Activated CD8-positive, alpha-beta memory T cell treated with anti-CD3 and anti-CD28 coated beads for 1 hour (primary cell): ENCODE data around the gene ISCU.
"Not testable (repeated sequence)": the region's sequence is repeated elsewhere in the genome, so short reads cannot be mapped to it uniquely, and the experiment has no call there.

ENCODE experiments used
- DNase-seq, 2 donors: peaks; one replicate each; pipeline ENCODE4 v3.0.0-alpha.2; 2020; ENCODE audit warnings: low read depth in 1 of 2; ENCODE audit errors: extremely low read depth in 1 of 2

ISCU gene

DNA sequence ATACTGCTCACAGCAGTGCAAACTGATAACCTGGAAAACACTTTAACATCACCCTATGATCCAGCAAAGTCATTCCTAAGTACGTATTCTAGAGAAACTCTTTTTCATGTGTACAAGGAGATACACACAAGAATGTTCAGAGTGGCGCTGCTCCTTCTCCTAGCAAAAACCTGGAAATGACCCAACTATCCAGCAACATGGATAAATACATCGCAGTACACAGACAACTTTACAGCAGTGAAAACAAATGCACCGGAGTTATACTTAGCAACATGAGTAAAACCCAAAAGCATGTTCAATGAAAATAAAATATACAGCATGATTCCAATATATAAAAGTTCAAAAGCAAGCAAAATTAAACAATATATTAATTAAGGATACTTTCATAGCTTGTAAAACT lies 20.1 kb upstream of the ISCU start:
- DNase-seq: no peak

DNA sequence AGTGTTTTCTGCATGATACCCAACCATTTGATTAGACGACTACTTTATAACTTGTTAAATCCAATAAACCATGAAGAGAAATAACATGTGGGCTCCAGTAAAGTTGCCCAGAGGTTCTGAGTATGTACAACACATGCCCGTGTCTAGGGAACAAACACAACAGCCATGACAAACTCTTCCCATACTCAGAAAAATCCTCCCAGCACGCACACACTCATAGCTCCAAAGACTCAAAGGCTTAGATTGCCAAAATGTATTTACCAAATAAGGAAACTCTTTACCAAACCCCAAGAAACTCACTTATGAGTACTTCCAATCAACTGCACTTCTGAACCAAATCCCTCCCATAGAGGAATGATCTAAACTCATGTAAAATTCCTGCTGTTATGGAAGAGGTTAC lies 18.7 kb upstream of the ISCU start:
- no peak for DNase-seq

DNA sequence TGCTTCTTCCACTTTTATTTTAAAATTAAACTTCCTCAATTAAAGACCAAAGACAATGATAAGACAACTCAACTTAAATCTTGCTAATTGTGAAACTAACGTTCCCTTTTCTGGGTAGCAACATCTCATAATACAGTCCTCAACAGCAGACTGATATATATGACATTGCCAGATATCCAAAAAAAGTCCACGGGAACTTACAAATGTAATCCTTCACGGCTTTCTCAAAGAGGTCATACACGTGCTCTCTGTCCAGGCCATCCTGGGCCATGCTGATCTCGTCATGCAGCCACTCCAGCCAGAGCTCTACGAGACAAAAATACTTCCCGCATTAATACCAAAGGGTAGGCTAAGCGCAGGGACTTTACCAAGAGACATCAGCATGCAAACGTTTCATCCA lies 14.7 kb upstream of the ISCU start:
- DNase-seq: no peak

DNA sequence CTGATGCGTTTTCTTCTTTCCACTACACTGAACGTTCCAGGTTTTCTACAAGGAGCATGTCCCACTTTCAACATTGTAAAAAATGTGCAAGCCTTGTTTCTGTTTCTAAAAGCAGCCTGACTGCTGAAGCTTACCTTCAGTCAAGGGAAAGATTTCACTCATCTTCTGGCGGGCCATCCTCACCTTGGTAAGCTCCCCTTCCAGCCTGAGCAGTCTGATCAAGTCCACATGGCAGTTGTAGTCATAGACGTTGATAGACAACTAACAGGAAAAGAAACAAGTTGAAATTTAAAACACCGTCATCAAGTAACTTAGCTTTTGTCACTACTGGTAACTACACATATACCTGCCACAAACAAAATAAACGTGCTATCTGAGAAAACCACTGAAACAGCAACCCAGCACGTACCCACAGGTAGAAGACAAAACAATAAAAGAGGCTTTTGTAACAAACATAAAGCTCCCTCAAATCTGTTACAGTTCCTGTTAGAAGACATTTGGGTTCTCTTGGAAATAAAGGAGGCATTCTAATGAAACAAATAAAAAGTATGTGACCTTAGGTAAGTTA lies 13.4 kb upstream of the ISCU start:
- no peak for DNase-seq

DNA sequence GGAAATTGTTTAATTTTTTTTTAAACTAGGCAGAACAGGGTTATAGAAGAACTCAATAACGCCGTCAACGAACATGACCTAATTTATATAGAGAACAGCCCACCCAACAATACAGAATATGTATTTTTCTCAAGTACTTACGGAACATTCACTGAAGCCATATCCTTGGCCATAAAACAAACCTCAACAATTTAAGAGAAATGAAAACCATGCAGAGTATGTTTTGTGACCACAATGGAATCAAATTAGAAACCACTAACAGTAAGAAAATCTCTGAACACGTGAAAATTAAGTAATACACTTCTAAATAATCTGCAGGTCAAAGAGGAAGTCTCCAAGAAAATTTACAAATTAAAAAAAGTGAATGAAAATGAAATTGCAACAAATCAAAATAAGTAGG lies 10.9 kb upstream of the ISCU start:
- no peak for DNase-seq

DNA sequence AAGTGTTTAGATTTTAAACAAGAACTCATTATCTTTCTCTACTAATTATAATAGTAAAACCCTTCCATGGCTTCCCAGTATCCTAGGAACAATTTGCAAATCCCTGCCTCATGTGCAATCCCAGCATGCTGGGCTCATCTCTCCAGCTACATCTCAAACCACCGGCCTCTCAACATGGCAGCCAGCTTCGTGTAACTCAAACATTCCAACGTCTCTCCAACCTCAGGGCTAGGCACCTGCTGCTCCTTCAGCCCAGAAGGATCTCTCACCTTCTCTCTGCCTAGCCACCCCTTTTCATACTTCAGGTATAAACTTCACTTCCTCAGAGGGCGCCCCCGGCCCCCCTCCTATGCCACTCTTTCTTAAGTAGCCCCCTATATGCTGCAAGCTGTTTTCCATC lies 8.6 kb upstream of the ISCU start:
- DNase-seq: no peak

DNA sequence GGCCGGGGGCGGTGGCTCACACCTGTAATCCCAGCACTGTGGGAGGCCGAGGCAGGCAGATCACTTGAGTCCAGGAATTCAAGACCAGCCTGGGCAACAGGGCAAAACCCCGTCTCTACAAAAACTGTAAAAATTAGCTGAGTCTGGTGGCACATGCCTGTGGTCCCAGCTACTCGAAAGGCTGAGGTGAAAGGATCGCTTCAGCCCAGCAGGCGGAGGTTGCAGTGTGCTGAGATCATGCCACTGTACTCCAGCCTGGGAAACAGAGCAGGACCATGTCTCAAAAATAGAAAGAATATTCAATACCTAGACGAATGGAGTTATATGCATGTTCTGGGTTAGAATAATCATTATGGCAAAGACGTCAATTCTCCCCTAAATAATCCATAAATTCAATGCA lies 7.0 kb upstream of the ISCU start:
- DNase-seq: not testable (repeated sequence)

DNA sequence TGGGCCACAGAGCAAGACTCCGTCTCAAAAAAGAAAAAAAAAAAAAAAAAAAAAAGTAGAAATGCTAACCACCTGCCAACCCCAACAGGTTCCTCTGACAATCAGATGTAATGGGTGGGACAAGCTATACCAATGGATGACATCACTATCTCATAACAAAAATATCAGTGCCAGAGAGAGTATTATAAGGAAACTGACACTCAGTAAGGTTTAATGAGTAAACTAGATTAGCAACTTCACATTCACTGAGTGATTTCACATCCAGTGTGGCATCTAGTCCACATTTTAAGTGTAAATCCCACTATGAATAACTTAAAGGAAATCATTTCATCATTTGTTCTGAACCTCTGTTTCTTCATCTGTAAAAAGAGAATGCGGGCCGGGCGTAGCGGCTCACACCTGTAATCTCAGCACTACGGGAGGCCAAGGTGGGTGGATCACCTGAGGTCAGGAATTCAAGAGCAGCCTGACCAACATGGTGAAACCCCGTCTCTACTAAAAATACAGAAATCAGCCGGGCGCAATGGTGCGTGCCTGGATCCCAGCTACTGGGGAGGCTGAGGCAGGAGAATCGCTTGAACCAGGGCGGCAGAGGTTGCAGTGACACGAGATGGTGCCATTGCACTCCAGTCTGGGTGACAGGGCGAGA lies 3.3 kb upstream of the ISCU start:
- no peak for DNase-seq

DNA sequence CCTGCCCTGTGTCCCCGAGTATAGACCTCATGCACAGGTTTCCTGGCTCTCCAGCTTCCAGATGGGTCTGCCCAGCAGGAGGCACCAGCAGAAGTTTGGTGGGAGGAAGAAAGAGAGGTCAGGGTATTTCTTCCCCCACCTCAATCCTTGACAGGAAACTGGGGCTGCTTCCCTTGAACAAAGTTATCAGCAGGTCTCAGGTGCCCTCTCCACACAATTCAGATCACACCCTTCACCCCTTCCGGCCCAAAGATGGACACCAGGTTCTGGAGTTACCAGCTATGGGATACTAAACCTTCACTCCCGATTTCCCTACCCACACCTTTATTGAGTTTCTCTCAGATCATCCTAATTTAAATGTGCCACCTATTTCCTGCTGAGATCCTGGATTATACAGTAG lies 2.6 kb upstream of the ISCU start:
- no peak for DNase-seq

DNA sequence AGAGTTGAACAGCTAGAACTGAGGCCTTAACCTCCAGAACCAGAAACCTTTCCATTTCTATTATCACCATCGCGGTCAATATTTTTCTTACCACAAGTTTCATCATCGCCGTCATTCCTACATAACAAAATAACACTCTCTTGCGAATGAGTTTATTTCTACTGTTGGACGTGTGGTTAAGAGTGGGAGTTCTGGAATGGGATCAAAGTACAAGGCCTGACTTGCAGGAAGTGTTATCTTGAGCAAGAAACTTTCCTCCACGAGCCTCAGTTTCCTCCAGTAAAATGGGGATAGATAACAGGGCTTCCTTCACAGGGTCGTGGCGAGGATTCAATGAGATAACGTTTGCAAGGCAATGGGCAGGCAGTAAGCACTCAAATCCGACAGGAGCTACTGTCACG lies 2.1 kb upstream of the ISCU start:
- no peak for DNase-seq

DNA sequence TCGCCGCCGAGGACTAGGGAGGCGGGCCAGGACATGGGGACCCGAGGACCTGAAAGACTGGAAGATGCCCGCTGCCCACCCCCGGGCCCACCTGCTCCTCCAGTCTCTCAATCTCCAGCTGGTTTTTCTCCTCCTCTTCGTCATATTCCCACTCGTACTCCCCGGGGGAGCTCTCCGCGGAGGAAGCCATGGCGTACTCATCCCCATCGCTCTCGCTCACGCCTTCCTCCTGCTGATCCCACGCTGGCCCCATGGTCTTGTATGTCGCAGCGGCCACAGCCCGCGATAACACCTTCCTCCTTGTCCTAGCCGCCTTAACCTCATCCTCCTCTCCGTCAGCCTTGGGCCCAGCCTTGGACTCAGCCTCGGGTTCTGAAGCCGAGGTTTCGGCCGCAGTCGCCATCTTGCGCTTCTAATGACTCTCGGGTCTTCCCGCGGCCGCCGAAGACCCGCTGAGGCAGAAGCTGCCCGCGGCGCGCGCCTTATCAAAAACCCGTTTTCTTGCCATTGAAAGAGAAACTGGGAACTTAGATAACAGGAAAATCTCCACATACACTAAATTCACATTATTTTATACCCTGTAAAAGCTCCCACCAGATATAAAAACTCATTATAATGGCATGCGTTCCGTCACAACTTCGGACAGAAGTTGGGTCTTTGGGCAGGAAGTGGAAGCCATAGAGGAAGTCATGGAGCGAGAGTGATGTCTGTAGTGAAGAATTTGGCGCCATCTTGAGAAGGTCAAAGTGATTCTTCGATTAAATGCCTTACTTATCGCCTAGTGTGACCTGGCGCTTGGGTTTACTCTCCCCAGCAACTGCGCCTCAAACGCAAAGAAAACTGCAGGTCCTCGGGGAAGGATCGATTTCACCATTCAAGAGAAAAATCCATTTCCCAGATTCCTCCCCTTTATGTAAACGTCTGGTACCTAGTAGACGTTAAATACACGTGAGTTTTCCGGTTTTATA lies 1.4 kb upstream of the ISCU start, which contains the start of gene SART3:
Gene SART3 (minus strand): TSS at position 422 of the 968 bp plus-strand sequence. CDS start 19 bp downstream, at position 403.
- peak in 1 of 2 donors; percentile 67 for DNase-seq

DNA sequence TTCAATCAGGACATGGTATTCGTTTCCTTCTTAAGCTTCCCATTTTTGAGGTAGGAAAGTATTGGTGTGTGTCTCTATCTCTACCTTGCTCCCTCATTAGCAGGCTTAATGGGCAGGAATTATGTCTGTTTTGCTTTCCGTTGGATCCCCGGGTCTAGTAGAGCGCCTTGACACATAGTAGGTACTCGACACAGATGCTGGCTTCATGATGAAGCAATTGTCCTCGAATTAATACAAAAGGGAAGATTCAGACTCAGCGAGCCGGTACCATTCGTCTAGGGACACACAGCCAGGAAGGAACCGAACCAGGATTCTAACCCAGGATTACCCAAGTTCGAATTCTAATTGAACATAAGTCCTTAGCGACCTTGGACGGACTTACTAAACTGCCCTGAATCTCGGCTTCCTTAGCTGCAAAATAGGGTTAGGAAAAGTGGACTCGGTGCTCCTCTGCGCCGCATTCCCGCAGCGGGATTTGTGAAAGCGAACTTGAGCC lies 496 bp upstream of the ISCU start:
- no peak for DNase-seq

DNA sequence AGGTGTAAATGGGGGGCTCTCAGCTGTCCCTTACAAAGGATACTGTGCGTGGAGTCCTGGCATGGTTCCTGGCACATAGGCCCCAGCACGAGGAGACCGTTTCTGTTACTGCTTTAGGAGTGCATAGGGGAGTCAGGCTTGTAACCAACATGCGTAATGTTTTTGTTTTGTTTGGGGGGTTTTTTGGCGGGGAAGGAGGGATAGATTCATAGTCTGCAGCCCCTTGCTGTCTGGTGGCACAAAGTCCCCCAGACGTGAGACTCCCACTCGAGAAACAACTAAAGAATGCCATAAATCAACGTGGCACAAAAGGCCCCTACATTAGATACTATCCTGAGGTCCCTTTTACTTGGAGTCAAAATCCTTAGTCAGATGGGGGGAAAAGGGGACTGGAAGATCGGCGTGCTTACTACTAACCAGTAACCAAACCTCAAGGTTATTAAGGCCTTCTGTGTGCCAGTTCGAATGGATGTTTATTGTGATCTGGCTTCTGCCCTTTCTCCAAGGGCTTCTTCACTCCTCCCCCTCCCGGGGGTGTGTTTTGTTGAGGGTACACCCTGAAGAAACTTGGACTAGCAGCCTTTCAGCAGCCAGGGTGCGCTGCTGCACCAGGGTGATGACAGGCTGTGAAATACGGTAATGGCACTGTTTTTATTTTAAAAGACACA lies 874 bp downstream of the ISCU start:
- DNase-seq: peak; percentile 57 to 74

DNA sequence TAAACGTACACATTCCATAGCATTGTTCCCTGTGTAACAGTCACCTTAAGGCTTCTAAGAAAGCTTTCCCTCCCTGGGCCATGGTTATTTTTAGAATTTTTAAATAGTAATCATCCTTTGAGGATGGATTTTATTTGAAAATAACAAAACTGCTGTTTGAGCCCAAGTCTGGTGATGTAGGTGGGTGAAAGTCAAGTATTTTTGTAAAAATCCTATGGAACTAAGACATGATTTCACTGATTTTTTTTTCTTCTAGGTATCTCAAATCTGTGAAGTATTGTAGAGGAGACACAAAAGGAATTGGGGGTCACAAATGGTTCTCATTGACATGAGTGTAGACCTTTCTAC lies 1.4 kb downstream of the ISCU start:
- DNase-seq: no peak

DNA sequence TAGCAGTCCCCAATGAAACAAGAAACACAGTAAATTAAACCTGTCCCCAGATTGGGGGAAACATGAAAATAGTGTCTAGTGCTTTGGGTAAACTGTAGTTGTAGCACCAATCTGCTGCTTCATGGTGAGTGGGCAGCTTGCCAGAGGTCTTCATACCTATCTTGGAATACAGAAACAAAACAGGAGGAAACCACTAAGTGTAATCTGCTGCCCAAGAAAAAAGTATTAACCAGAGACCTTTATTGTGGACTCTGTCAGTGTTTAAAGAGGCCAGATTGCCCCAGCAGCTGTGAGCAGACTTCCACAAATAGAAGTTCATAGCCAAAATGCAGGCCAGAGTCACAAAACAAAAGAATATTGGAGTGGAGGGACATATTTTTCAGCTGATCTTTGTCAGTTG lies 2.3 kb downstream of the ISCU start:
- no peak for DNase-seq

DNA sequence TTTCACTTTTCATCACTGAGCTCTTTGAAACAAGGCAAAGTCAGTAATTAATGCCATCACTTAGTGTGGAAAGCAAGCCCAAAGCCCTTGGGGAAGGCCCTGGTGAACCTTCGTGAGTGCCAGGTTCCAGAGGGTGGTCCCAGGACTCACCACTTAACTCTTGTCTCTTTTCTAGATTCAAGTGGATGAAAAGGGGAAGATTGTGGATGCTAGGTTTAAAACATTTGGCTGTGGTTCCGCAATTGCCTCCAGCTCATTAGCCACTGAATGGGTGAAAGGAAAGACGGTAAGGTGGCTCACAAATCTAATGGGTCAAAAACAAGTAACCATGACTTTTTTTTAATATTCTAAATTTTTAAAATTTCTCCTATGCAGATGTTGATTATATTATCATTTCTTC lies 2.8 kb downstream of the ISCU start:
- DNase-seq: no peak

DNA sequence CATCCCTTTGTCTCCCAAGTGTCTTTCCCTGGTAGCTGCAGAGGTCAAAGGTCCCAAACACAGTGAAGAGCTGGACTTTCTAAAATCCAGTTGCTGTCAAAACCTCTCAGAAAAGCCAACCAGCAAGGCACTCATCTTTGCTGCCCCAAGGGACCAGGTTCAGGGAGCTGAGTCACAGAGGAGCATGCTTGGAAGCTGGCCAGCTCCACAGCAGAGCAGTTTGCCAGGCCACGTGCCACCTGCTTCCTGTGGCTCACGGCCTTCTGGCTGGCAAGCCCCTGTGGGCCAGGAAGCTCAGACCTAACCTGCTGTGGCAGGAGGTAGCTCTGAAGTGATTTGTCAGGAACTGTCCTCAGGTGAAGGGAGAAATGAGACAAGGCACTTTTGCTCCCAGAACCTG lies 3.6 kb downstream of the ISCU start:
- peak in 1 of 2 donors; percentile 42 for DNase-seq

DNA sequence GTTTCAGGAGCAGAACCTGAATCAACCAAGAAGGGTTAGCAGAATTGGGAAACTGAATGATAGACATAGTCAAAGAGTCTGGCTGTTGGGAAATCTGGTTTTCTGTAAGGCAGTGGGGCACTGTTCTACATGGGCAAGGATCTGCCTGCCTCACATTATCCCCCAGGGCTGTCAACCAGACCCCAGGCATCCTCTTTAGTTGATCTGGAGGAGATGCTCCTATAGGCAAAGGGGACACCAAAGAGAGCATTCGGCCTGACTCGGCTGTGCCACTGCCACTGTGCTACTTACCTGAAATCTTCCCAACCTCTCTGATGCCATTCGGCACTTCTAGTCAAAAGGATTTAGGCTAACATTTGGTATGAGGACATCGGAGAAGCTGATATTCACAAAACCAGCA lies 4.1 kb downstream of the ISCU start:
- DNase-seq: no peak

DNA sequence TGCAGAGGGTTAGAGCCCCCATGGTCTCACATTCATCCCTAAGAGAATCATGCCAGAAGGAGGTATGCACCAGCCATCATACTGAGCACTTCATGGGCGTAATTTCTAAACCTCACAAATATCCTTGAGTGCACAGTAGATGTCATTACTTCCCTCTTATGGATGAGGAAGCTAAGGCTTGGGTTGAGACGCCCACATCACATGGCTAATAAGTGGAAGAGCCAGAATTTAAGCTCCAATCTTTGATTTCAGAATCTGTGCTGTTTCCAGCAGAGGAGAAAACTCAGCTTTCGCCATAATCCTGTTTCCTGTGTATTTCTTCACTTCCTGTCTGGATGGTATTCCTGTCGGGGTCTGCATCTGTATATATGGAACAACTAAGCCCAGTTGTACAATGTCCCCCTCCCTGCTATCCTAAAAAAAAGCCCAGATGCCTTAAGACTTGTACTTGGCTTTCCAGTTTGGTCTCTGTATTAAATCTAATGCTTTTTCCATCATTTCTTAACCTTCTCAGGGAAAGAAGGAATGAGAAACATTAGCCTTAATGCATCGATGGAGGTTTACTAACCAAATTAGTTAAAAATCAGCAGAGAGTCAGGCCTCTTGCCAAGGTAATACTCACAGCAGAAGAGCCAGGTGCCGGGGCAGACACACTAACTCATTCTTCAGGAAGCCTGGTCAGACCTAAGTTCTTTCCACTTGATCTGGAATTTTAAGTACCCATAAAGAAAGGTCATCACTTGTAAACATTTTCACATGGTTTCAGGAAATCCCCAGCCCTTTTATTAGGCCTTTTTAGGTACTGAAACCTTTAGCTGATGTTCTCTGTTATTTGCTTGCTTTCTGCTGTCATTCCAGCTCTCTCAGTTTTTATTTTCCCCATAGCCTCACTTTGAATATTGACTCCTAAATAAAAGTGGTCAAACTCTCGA lies 5.3 kb downstream of the ISCU start:
- no peak for DNase-seq
